ENCODE results near the gene PEBP1.
"Not testable (repeated sequence)": the region's sequence is repeated elsewhere in the genome, so short reads cannot be mapped to it uniquely, and the experiment has no call there.

DNA sequence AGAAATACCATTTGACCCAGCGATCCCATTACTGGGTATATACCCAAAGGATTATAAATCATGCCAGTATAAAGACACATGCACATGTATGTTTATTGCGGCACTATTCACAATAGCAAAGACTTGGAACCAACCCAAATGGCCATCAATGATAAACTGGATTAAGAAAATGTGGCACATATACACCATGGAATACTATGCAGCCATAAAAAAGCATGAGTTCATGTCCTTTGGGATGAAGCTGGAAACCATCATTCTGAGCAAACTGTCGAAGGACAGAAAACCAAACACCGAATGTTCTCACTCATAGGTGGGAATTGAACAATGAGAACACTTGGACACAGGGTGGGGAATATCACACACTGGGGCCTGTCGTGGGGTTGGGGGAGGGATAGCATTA lies 6.5 kb upstream of the PEBP1 start:
- TF ChIP-seq, protein P1, sequence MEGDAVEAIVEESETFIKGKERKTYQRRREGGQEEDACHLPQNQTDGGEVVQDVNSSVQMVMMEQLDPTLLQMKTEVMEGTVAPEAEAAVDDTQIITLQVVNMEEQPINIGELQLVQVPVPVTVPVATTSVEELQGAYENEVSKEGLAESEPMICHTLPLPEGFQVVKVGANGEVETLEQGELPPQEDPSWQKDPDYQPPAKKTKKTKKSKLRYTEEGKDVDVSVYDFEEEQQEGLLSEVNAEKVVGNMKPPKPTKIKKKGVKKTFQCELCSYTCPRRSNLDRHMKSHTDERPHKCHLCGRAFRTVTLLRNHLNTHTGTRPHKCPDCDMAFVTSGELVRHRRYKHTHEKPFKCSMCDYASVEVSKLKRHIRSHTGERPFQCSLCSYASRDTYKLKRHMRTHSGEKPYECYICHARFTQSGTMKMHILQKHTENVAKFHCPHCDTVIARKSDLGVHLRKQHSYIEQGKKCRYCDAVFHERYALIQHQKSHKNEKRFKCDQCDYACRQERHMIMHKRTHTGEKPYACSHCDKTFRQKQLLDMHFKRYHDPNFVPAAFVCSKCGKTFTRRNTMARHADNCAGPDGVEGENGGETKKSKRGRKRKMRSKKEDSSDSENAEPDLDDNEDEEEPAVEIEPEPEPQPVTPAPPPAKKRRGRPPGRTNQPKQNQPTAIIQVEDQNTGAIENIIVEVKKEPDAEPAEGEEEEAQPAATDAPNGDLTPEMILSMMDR (IDR thresholded peaks at IDR 0.05): not testable (repeated sequence)
- TF ChIP-seq POLR2A (IDR thresholded peaks at IDR 0.05): not testable (repeated sequence)
